HepG2 (cell line): ENCODE data around the gene F8. TPM values are rescaled to one million over a fixed set of nuclear protein-coding genes. Genes with fewer than 3 reads are reported as not detected.
A peak's percentile ranks its signal among the peaks of the same experiment; 100 is the strongest.

Experiments used
- ARID4A ChIP-seq: sonication (generic); formaldehyde crosslinking; IDR thresholded peaks from 2 replicates; pipeline ENCODE4 v1.5.0; 2020; ENCODE audit warnings: mild to moderate bottlenecking, missing genetic modification reagents, borderline replicate concordance
- CREBL2 ChIP-seq: sonication (generic); formaldehyde crosslinking; IDR thresholded peaks from 2 replicates; pipeline ENCODE4 v1.8.1; 2023; ENCODE audit warnings: missing genetic modification reagents, mild to moderate bottlenecking, borderline replicate concordance
- DDIT3 ChIP-seq: sonication (generic); formaldehyde crosslinking; IDR thresholded peaks from 2 replicates; pipeline ENCODE4 v1.4.0; 2020; ENCODE audit warnings: mild to moderate bottlenecking, missing genetic modification reagents
- HMGXB3 ChIP-seq: sonication (generic); formaldehyde crosslinking; IDR thresholded peaks from 2 replicates; pipeline ENCODE4 v1.4.0; 2020; ENCODE audit warnings: missing genetic modification reagents, borderline replicate concordance
- JUND ChIP-seq: sonication (generic); formaldehyde crosslinking; IDR thresholded peaks from 2 replicates; pipeline ENCODE4 v1.8.0; 2022; ENCODE audit warnings: mild to moderate bottlenecking, missing genetic modification reagents
- MAX ChIP-seq: IDR thresholded peaks from 2 replicates; pipeline ENCODE4 v1.6.1; 2012; ENCODE audit warnings: inconsistent platforms
- MEIS2 ChIP-seq: sonication (generic); formaldehyde crosslinking; IDR thresholded peaks from 2 replicates; pipeline ENCODE4 v1.9.0; 2021; ENCODE audit warnings: mild to moderate bottlenecking, missing genetic modification reagents
- NFYC ChIP-seq: IDR thresholded peaks from 2 replicates; pipeline ENCODE4 v1.6.1; 2016; ENCODE audit warnings: missing genetic modification reagents, missing compliant biosample characterization
- PHF8 ChIP-seq: sonication (generic); formaldehyde crosslinking; IDR thresholded peaks from 2 replicates; pipeline ENCODE4 v1.5.0; 2020; ENCODE audit warnings: missing genetic modification reagents
- SIN3A ChIP-seq: IDR thresholded peaks from 2 replicates; pipeline ENCODE4 v1.6.1; 2011; ENCODE audit warnings: low read depth, mild to moderate bottlenecking, control low read depth, low read length, borderline replicate concordance
- ZFP36L2 ChIP-seq: sonication (generic); formaldehyde crosslinking; IDR thresholded peaks from 2 replicates; pipeline ENCODE4 v1.4.0; 2020; ENCODE audit warnings: missing genetic modification reagents
- ZNF274 ChIP-seq: sonication (generic); formaldehyde crosslinking; IDR thresholded peaks from 2 replicates; pipeline ENCODE4 v1.5.1; 2020; ENCODE audit warnings: mild to moderate bottlenecking, missing genetic modification reagents
- ZNF572 ChIP-seq: sonication (generic); formaldehyde crosslinking; IDR thresholded peaks from 2 replicates; pipeline ENCODE4 v1.5.1; 2020; ENCODE audit warnings: mild to moderate bottlenecking, missing genetic modification reagents
- ZNF607 ChIP-seq: sonication (generic); formaldehyde crosslinking; IDR thresholded peaks from 2 replicates; pipeline ENCODE4 v1.5.1; 2020; ENCODE audit warnings: missing genetic modification reagents, mild to moderate bottlenecking, borderline replicate concordance
- ZNF672 ChIP-seq: sonication (generic); formaldehyde crosslinking; IDR thresholded peaks from 2 replicates; pipeline ENCODE4 v1.8.1; 2022; ENCODE audit warnings: missing genetic modification reagents
- ZNF883 ChIP-seq: sonication (generic); formaldehyde crosslinking; IDR thresholded peaks from 2 replicates; pipeline ENCODE4 v1.5.1; 2020; ENCODE audit warnings: mild to moderate bottlenecking, missing genetic modification reagents; ENCODE audit errors: not compliant biosample characterization
- ZSCAN5A ChIP-seq: sonication (generic); formaldehyde crosslinking; IDR thresholded peaks from 2 replicates; pipeline ENCODE4 v1.8.0; 2022; ENCODE audit warnings: mild to moderate bottlenecking, missing genetic modification reagents, borderline replicate concordance
- polyA plus RNA-seq, 8 experiments: library from polyadenylated mRNA; depleted of rRNA in 3 of 8; stranded (reverse) in 7 of 8; unstranded in 1 of 8; fragments of >200 nt; fragmentation: Illumina TruSeq in 4 of 8; extraction: Trizol in 4 of 8; gene quantifications; 2 replicates each; pipeline versions ENCODE4 v1.2.1 to v1.2.3, GENCODE V29; 2011 to 2016; ENCODE audit warnings: low read depth in 4 of 8, missing spikeins in 1 of 8, mixed read lengths in 1 of 8; ENCODE audit not compliant: insufficient read depth in 1 of 8
- total RNA-seq, 5 experiments: library from RNA; depleted of rRNA; stranded (reverse); fragments of >200 nt; fragmentation: Illumina TruSeq; extraction: Trizol; gene quantifications; 2 replicates each; pipeline ENCODE4 v1.2.3, GENCODE V29; 2016; ENCODE audit warnings: low read depth in 1 of 5

F8 gene
- total and polyA plus RNA-seq, 2 of the 13 experiments (the other 11 are each of a cell fraction or from before 2014, with no cell fraction given), result 0.29 to 0.61 TPM

GRCh38 chrX:155070975-155071693, 48.6 kb upstream of the F8 start, which contains the start of the genes BRCC3, CMC4 and MTCP1 (continued):
- TF ChIP-seq CREBL2 (CRISPR knock-in tag) (no peak), ZNF607 (no peak), ZNF572 (CRISPR knock-in tag) (no peak), NFYC (no peak), MAX (peak; percentile 63; the same call in 1 of the 2 replicates), ZNF883 (no peak), ZNF274 (CRISPR knock-in tag) (no peak; the same call in 1 of the 2 replicates), MEIS2 (CRISPR knock-in tag) (no peak), HMGXB3 (CRISPR knock-in tag) (no peak), PHF8 (CRISPR knock-in tag) (peak; percentile 83), JUND (no peak), ARID4A (CRISPR knock-in tag) (peak; percentile 64), ZFP36L2 (CRISPR knock-in tag) (no peak), DDIT3 (CRISPR knock-in tag) (no peak), ZSCAN5A (CRISPR knock-in tag) (no peak), SIN3A (no peak; the same call in 1 of the 2 replicates), ZNF672 (CRISPR knock-in tag) (no peak)
